ENCODE data around the gene RUVBL2.

The RUVBL2 gene

GRCh38 chr19:48989701-48990291 lies 3.9 kb upstream of the RUVBL2 start:
- DNase-seq, result no peak

GRCh38 chr19:48990400-48990799 lies 3.3 kb upstream of the RUVBL2 start:
- DNase-seq, result no peak

GRCh38 chr19:48991011-48991609 lies 2.6 kb upstream of the RUVBL2 start:
- no peak for DNase-seq

- DNase-seq, result no peak
These were observed 1.7 kb upstream of the RUVBL2 start for GRCh38 chr19:48991873-48992580.

GRCh38 chr19:48992581-48993174 lies 1.0 kb upstream of the RUVBL2 start:
- DNase-seq, result peak; percentile 64

GRCh38 chr19:48994035-48994386 lies 324 bp downstream of the RUVBL2 start:
- no peak for DNase-seq

- DNase-seq, result no peak
These were observed 4.3 kb downstream of the RUVBL2 start for GRCh38 chr19:48997972-48998371.

- no peak for DNase-seq
These were observed 6.0 kb downstream of the RUVBL2 start for GRCh38 chr19:48999481-49000325.

GRCh38 chr19:49004133-49004532 lies 10.4 kb downstream of the RUVBL2 start:
- no peak for DNase-seq

- no peak for DNase-seq
These were observed 11.4 kb downstream of the RUVBL2 start for GRCh38 chr19:49004964-49005614.

- DNase-seq, result no peak
These were observed 13.2 kb downstream of the RUVBL2 start for GRCh38 chr19:49006905-49007304.

- no peak for DNase-seq
These were observed 16.1 kb downstream of the RUVBL2 start for GRCh38 chr19:49009828-49010227.

GRCh38 chr19:49010453-49010852 lies 16.8 kb downstream of the RUVBL2 start:
- DNase-seq, result no peak

GRCh38 chr19:49011194-49011593 lies 17.5 kb downstream of the RUVBL2 start:
- DNase-seq, result no peak

GRCh38 chr19:49014123-49014869 lies 20.6 kb downstream of the RUVBL2 start:
- DNase-seq, result no peak

- DNase-seq, result no peak
These were observed 21.2 kb downstream of the RUVBL2 start for GRCh38 chr19:49014870-49015255.

GRCh38 chr19:49016067-49016839 lies 22.6 kb downstream of the RUVBL2 start:
- no peak for DNase-seq

GRCh38 chr19:49017041-49017665 lies 23.5 kb downstream of the RUVBL2 start, which contains the start of gene LHB:
LHB (minus strand) TSS chr19:49017091; CDS start chr19:49017081, 10 bp downstream.
- DNase-seq, result no peak

GRCh38 chr19:49017666-49018351 lies 24.1 kb downstream of the RUVBL2 start:
- DNase-seq, result peak; percentile 13

All from DMS79 treated with DMSO at 0.1 percent for 48 hours (cell line).